ENCODE measurements around the gene CYB561D1. TPM values are rescaled to one million over a fixed set of nuclear protein-coding genes. Genes with fewer than 3 reads are reported as not detected.

Gene CYB561D1
- total and polyA plus RNA-seq, 4 donors = 5.4 to 10.6 (median 8.1) TPM

- H3K4me3 ChIP-seq (ENCODE audit: low read length in 2 of 2) = peak within 1 kb of the TSS; percentile 62 to 71
- no peaks in the 10 kb centered on the region for H3K9me3 ChIP-seq (ENCODE audit: control insufficient read depth, low read length)
- no peaks in the 10 kb centered on the region for H3K4me1 ChIP-seq (ENCODE audit: control insufficient read depth in 1 of 2, insufficient read depth in 2 of 2, low read length in 2 of 2)
- intact Hi-C loops (cut with DNase I) = loop anchor here (5.0 kb wide), 2 partner anchors 57 to 232 kb away; partner anchors contain the start of gene PSMA5 (in 2 of the 2)
- no peaks in the 10 kb centered on the region for H3K27me3 ChIP-seq (ENCODE audit: control insufficient read depth in 1 of 2, insufficient read depth in 2 of 2, low read length in 1 of 2)
- H3K27ac ChIP-seq (ENCODE audit: low read depth in 1 of 2, low read length in 2 of 2) = peak within 1 kb of the TSS in 1 of 2 donors; percentile 19
- DNase-seq = peak; percentile 95 to 97
- 0% methylated on average over 25 to 73 of the region's 73 CpGs for WGBS, 2 donors
- H3K36me3 ChIP-seq (ENCODE audit: control insufficient read depth in 1 of 2, insufficient read depth in 2 of 2, low read length in 1 of 2) = no peaks in the 10 kb centered on the region
- ATAC-seq (ENCODE audit: low FRiP score) = peak; percentile 96
These were observed 10.0 kb upstream of the CYB561D1 start, which contains the start of gene ATXN7L2 for GRCh38 chr1:109483672-109484518. Gene ATXN7L2 (plus strand): TSS chr1:109483905. CDS start chr1:109483954, 49 bp downstream.

- no peak overlapping the region for H3K27ac ChIP-seq (ENCODE audit: low read depth in 1 of 2, low read length in 2 of 2)
- ATAC-seq (ENCODE audit: low FRiP score) (no peak), DNase-seq (peak in 1 of 2 donors; percentile 32)
- H3K36me3 ChIP-seq (ENCODE audit: control insufficient read depth in 1 of 2, insufficient read depth in 2 of 2, low read length in 1 of 2) = no peaks in the 10 kb centered on the region
- 25 to 27% methylated on average over 15 of the region's 15 CpGs for WGBS, 2 donors
- no peaks in the 10 kb centered on the region for H3K4me1 ChIP-seq (ENCODE audit: control insufficient read depth in 1 of 2, insufficient read depth in 2 of 2, low read length in 2 of 2)
- no peaks in the 10 kb centered on the region for H3K27me3 ChIP-seq (ENCODE audit: control insufficient read depth in 1 of 2, insufficient read depth in 2 of 2, low read length in 1 of 2)
- peak overlapping the region; percentile 62 to 71 for H3K4me3 ChIP-seq (ENCODE audit: low read length in 2 of 2)
- no peaks in the 10 kb centered on the region for H3K9me3 ChIP-seq (ENCODE audit: control insufficient read depth, low read length)
- intact Hi-C loops (cut with DNase I) = loop anchor here (5.0 kb wide), 2 partner anchors 57 to 232 kb away; partner anchors contain the start of gene PSMA5 (in 2 of the 2)
These were observed 9.3 kb upstream of the CYB561D1 start for GRCh38 chr1:109484519-109484975.

GRCh38 chr1:109485001-109485400 is 8.9 kb upstream of the CYB561D1 start:
- DNase-seq = peak in 1 of 2 donors; percentile 7
- WGBS, 2 donors = 6 to 11% methylated on average over 3 of the region's 3 CpGs
- no peaks in the 10 kb centered on the region for H3K36me3 ChIP-seq (ENCODE audit: control insufficient read depth in 1 of 2, insufficient read depth in 2 of 2, low read length in 1 of 2)
- no peaks in the 10 kb centered on the region for H3K9me3 ChIP-seq (ENCODE audit: control insufficient read depth, low read length)
- no peak overlapping the region for H3K27ac ChIP-seq (ENCODE audit: low read depth in 1 of 2, low read length in 2 of 2)
- no peaks in the 10 kb centered on the region for H3K4me1 ChIP-seq (ENCODE audit: control insufficient read depth in 1 of 2, insufficient read depth in 2 of 2, low read length in 2 of 2)
- intact Hi-C loops (cut with DNase I) = no loop called here
- H3K4me3 ChIP-seq (ENCODE audit: low read length in 2 of 2) = no peak overlapping the region
- no peaks in the 10 kb centered on the region for H3K27me3 ChIP-seq (ENCODE audit: control insufficient read depth in 1 of 2, insufficient read depth in 2 of 2, low read length in 1 of 2)
- no peak for ATAC-seq (ENCODE audit: low FRiP score)

GRCh38 chr1:109487261-109487660 is 6.6 kb upstream of the CYB561D1 start:
- H3K9me3 ChIP-seq (ENCODE audit: control insufficient read depth, low read length) = no peaks in the 10 kb centered on the region
- WGBS, 2 donors = 61 to 67% methylated on average over 5 of the region's 5 CpGs
- H3K4me3 ChIP-seq (ENCODE audit: low read length in 2 of 2) = no peak overlapping the region
- no peaks in the 10 kb centered on the region for H3K36me3 ChIP-seq (ENCODE audit: control insufficient read depth in 1 of 2, insufficient read depth in 2 of 2, low read length in 1 of 2)
- DNase-seq (no peak), ATAC-seq (ENCODE audit: low FRiP score) (no peak)
- no peak overlapping the region for H3K27ac ChIP-seq (ENCODE audit: low read depth in 1 of 2, low read length in 2 of 2)
- intact Hi-C loops (cut with DNase I) = no loop called here
- no peaks in the 10 kb centered on the region for H3K27me3 ChIP-seq (ENCODE audit: control insufficient read depth in 1 of 2, insufficient read depth in 2 of 2, low read length in 1 of 2)
- no peaks in the 10 kb centered on the region for H3K4me1 ChIP-seq (ENCODE audit: control insufficient read depth in 1 of 2, insufficient read depth in 2 of 2, low read length in 2 of 2)

GRCh38 chr1:109488201-109488600 is 5.7 kb upstream of the CYB561D1 start:
- 76 to 82% methylated on average over 5 of the region's 5 CpGs for WGBS, 2 donors
- Histone ChIP-seq H3K27ac (ENCODE audit: low read depth in 1 of 2, low read length in 2 of 2) (no peak overlapping the region), H3K36me3 (ENCODE audit: control insufficient read depth in 1 of 2, insufficient read depth in 2 of 2, low read length in 1 of 2) (no peaks in the 10 kb centered on the region), H3K4me1 (ENCODE audit: control insufficient read depth in 1 of 2, insufficient read depth in 2 of 2, low read length in 2 of 2) (no peaks in the 10 kb centered on the region), H3K27me3 (ENCODE audit: control insufficient read depth in 1 of 2, insufficient read depth in 2 of 2, low read length in 1 of 2) (no peaks in the 10 kb centered on the region), H3K9me3 (ENCODE audit: control insufficient read depth, low read length) (no peaks in the 10 kb centered on the region), H3K4me3 (ENCODE audit: low read length in 2 of 2) (no peak overlapping the region)
- DNase-seq = no peak
- intact Hi-C loops (cut with DNase I) = no loop called here
- ATAC-seq (ENCODE audit: low FRiP score) = no peak

DNA sequence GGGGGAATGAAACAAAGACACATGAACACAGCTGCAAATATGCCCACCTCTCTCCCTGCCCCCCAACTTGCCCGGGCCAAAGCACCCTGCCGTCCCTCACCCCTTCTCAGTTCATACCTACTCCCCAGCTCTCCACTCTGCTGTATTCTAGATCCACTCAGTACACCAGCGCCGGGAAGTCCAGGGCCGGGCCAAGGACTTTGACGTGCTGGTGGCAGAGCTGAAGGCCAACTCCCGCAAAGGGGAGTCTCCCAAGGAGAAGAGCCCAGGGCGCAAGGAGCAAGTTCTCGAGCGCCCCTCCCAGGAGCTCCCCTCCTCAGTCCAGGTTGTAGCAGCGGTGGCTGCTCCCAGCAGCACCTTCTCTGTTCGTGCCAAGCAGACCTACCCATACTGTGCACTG is 5.2 kb upstream of the CYB561D1 start:
- ATAC-seq (ENCODE audit: low FRiP score) = no peak
- Histone ChIP-seq H3K27me3 (ENCODE audit: control insufficient read depth in 1 of 2, insufficient read depth in 2 of 2, low read length in 1 of 2) (no peaks in the 10 kb centered on the region), H3K4me3 (ENCODE audit: low read length in 2 of 2) (no peak overlapping the region), H3K9me3 (ENCODE audit: control insufficient read depth, low read length) (no peaks in the 10 kb centered on the region), H3K36me3 (ENCODE audit: control insufficient read depth in 1 of 2, insufficient read depth in 2 of 2, low read length in 1 of 2) (no peaks in the 10 kb centered on the region), H3K4me1 (ENCODE audit: control insufficient read depth in 1 of 2, insufficient read depth in 2 of 2, low read length in 2 of 2) (no peaks in the 10 kb centered on the region), H3K27ac (ENCODE audit: low read depth in 1 of 2, low read length in 2 of 2) (no peak overlapping the region)
- intact Hi-C loops (cut with DNase I) = no loop called here
- no peak for DNase-seq
- WGBS, 2 donors = 87 to 91% methylated on average over 8 to 12 of the region's 12 CpGs

DNA sequence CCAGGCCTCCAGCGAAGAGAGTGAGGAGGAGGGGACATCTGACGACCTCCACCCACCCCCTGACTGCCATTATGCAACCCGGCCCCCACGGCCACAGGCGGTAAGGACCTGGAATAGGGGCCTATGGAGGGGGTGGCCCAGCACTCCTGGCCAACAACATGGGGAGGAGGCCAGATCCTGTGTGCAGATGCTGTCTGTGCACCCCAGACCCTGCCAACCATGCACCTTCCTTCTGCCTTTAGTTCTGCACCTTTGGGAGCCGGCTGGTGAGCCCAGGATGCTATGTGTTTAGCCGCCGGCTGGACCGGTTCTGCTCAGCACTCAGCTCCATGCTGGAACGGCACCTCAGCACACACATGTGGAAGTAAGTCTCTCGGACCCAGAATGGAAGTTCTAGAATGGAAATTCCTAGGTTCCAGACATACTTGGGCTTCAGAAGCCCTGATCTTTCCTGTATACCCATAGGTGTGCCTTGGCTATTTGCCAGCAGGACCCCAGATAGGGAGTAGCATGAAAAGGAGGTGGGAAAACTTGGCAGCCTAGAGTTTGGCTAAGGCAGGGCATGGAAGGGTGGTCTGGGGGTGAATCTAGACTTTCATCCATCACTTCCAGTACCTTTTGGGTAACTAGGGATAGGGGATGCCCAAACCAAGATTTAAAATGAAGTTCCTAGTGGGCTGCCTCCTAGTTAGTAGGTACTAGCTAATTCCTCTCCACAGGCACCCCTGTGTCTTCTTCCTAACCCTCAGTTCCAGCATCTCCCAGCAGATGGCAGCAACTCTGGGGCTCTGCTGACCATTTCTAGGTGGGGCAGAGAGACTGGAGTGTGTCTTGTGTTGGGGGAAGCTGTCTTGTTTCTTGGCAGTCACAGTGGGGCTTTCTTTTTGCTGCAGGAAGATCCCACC is 3.6 kb upstream of the CYB561D1 start:
- intact Hi-C loops (cut with DNase I) = loop anchor here (2.0 kb wide), 1 partner anchor 43 kb away; no protein-coding TSS in a partner anchor

DNA sequence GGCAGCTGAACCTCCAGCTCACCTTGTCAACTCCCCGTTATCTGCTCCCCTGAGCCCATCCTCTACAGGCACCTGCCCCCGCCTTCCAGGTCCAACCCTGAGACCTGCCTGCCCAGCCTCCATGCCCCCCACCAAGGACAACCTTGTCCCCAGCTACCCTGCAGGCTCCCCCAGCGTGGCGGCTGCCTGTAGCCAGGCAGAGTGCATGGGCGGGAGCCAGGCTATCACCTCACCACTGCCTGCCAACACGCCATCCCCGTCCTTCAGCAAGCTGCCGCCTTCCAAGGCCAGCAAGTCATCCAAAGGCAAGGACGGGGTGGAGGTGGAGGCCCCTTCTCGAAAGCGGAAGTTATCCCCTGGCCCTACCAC is 3.0 kb upstream of the CYB561D1 start:
- no peak for ATAC-seq (ENCODE audit: low FRiP score)
- 86% methylated on average over 11 of the region's 11 CpGs for WGBS, 2 donors
- intact Hi-C loops (cut with DNase I) = loop anchor here (2.0 kb wide), 1 partner anchor 42 kb away; no protein-coding TSS in a partner anchor

More for the DNA sequence above, 3.6 kb upstream of the CYB561D1 start:
- ATAC-seq (ENCODE audit: low FRiP score) = peak; percentile 47
- no peaks in the 10 kb centered on the region for H3K36me3 ChIP-seq (ENCODE audit: control insufficient read depth in 1 of 2, insufficient read depth in 2 of 2, low read length in 1 of 2)
- H3K4me1 ChIP-seq (ENCODE audit: control insufficient read depth in 1 of 2, insufficient read depth in 2 of 2, low read length in 2 of 2) = no peaks in the 10 kb centered on the region
- 85 to 89% methylated on average over 11 of the region's 11 CpGs for WGBS, 2 donors
- no peak overlapping the region for H3K4me3 ChIP-seq (ENCODE audit: low read length in 2 of 2)
- no peak overlapping the region for H3K27ac ChIP-seq (ENCODE audit: low read depth in 1 of 2, low read length in 2 of 2)
- peak in 1 of 2 donors; percentile 79 for DNase-seq
- no peaks in the 10 kb centered on the region for H3K9me3 ChIP-seq (ENCODE audit: control insufficient read depth, low read length)
- no peaks in the 10 kb centered on the region for H3K27me3 ChIP-seq (ENCODE audit: control insufficient read depth in 1 of 2, insufficient read depth in 2 of 2, low read length in 1 of 2)

More for the DNA sequence above, 3.0 kb upstream of the CYB561D1 start:
- Histone ChIP-seq H3K36me3 (ENCODE audit: control insufficient read depth in 1 of 2, insufficient read depth in 2 of 2, low read length in 1 of 2) (peaks cover 0 to 2% of the 10 kb centered on the region in 2 donors), H3K27me3 (ENCODE audit: control insufficient read depth in 1 of 2, insufficient read depth in 2 of 2, low read length in 1 of 2) (no peaks in the 10 kb centered on the region), H3K9me3 (ENCODE audit: control insufficient read depth, low read length) (no peaks in the 10 kb centered on the region), H3K4me1 (ENCODE audit: control insufficient read depth in 1 of 2, insufficient read depth in 2 of 2, low read length in 2 of 2) (no peaks in the 10 kb centered on the region), H3K27ac (ENCODE audit: low read depth in 1 of 2, low read length in 2 of 2) (no peak overlapping the region), H3K4me3 (ENCODE audit: low read length in 2 of 2) (no peak overlapping the region)
- no peak for DNase-seq
